ENCODE data around the gene TANK. TPM values are rescaled to one million over a fixed set of nuclear protein-coding genes. Genes with fewer than 3 reads are reported as not detected.

Gene TANK
- total and polyA plus RNA-seq, 2 of the 13 experiments (the other 11 are each of a cell fraction or from before 2014, with no cell fraction given) = 66.9 to 96.1 TPM

DNA sequence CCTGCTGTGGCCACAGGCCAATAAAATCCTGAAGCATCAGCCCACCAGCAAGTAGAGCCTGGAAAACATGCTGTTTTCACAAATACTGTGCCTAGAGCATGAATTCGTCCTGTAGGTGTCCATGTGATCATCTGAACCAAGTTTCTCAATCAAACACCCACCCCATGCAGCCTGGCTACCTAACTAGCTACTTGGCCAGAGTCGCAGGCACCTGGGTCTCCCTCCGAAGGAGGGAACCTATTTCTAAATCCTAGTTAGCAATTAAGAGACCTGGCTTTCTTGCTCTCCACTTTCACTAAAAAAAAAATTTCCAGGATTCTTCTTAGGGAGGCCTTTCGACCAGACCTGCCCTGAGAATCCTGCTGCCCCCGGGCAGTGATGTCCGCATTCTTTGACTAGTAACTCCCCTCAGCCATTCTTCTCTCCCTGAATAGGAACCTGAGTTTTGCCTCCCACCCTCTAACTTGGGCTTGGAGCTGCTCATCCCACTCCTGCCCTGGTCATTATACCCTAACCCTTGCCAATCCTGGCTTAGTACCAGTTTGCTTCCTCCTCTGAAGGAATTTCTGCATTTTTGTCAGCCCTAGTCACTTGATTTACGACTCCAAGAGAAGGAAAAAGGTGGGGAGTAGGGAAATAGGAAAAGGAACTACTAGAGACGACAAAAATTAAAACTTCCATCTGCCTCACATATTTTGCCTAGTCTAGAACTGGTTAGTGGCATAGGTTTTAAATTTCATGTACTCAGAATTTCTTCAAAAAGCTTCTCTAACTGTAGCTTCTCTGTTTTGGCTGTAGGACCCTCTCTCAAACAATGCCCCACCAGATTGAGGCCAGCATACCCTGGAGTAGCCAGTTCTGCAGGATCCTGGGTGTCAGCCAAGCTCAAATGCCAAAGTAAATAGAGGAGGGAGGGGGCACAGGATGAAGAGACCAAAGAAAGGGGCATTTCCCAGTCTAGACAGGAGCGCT, 25.4 kb upstream of the TANK start (continued):
- 0 out of 2 replicates have a peak, but pooled peaks have one; percentile 35 for TF ChIP-seq PHF21A (CRISPR knock-in tag; IDR thresholded peaks at IDR 0.05)
- peak; percentile 63 for TF ChIP-seq GATAD2A (CRISPR knock-in tag; IDR thresholded peaks at IDR 0.05)
- TF ChIP-seq, protein P1, sequence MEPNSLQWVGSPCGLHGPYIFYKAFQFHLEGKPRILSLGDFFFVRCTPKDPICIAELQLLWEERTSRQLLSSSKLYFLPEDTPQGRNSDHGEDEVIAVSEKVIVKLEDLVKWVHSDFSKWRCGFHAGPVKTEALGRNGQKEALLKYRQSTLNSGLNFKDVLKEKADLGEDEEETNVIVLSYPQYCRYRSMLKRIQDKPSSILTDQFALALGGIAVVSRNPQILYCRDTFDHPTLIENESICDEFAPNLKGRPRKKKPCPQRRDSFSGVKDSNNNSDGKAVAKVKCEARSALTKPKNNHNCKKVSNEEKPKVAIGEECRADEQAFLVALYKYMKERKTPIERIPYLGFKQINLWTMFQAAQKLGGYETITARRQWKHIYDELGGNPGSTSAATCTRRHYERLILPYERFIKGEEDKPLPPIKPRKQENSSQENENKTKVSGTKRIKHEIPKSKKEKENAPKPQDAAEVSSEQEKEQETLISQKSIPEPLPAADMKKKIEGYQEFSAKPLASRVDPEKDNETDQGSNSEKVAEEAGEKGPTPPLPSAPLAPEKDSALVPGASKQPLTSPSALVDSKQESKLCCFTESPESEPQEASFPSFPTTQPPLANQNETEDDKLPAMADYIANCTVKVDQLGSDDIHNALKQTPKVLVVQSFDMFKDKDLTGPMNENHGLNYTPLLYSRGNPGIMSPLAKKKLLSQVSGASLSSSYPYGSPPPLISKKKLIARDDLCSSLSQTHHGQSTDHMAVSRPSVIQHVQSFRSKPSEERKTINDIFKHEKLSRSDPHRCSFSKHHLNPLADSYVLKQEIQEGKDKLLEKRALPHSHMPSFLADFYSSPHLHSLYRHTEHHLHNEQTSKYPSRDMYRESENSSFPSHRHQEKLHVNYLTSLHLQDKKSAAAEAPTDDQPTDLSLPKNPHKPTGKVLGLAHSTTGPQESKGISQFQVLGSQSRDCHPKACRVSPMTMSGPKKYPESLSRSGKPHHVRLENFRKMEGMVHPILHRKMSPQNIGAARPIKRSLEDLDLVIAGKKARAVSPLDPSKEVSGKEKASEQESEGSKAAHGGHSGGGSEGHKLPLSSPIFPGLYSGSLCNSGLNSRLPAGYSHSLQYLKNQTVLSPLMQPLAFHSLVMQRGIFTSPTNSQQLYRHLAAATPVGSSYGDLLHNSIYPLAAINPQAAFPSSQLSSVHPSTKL (CRISPR knock-in tag; IDR thresholded peaks at IDR 0.05) = peak; percentile 53
- peak; percentile 36; the same call in 1 of the 2 replicates for TF ChIP-seq ZSCAN9 (CRISPR knock-in tag; IDR thresholded peaks at IDR 0.05; ENCODE audit: borderline replicate concordance)
- TF ChIP-seq, protein P2, sequence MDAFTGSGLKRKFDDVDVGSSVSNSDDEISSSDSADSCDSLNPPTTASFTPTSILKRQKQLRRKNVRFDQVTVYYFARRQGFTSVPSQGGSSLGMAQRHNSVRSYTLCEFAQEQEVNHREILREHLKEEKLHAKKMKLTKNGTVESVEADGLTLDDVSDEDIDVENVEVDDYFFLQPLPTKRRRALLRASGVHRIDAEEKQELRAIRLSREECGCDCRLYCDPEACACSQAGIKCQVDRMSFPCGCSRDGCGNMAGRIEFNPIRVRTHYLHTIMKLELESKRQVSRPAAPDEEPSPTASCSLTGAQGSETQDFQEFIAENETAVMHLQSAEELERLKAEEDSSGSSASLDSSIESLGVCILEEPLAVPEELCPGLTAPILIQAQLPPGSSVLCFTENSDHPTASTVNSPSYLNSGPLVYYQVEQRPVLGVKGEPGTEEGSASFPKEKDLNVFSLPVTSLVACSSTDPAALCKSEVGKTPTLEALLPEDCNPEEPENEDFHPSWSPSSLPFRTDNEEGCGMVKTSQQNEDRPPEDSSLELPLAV (CRISPR knock-in tag; conservative IDR thresholded peaks at IDR 0.05; ENCODE audit: low read depth) = no peak
- no peak for TF ChIP-seq ZNF761 (CRISPR knock-in tag; conservative IDR thresholded peaks at IDR 0.05)
- TF ChIP-seq PAXIP1 (CRISPR knock-in tag; conservative IDR thresholded peaks at IDR 0.05) = peak; percentile 42
- TF ChIP-seq MZF1 (CRISPR knock-in tag; IDR thresholded peaks at IDR 0.05; ENCODE audit: borderline replicate concordance) = no peak
- no peak for TF ChIP-seq ZFP37 (CRISPR knock-in tag; IDR thresholded peaks at IDR 0.05; ENCODE audit: borderline replicate concordance)
- TF ChIP-seq ZNF619 (CRISPR knock-in tag; IDR thresholded peaks at IDR 0.05) = 0 out of 2 replicates have a peak, but pooled peaks have one; percentile 43
- peak; percentile 56 for TF ChIP-seq XRCC5 (optimal IDR thresholded peaks at IDR 0.05; ENCODE audit: low read length)
- TF ChIP-seq TFE3 (CRISPR knock-in tag; IDR thresholded peaks at IDR 0.05) = no peak
- 0 out of 2 replicates have a peak, but pooled peaks have one; percentile 18 for TF ChIP-seq MED1 (CRISPR knock-in tag; IDR thresholded peaks at IDR 0.05)
- peak in 1 of 2 experiments; percentile 44; a peak in 1 of 4 replicates for TF ChIP-seq EP300 (IDR thresholded peaks at IDR 0.05; ENCODE audit: low read depth in 2 of 2, low read length in 2 of 2)
- TF ChIP-seq EP300 (CRISPR knock-in tag; IDR thresholded peaks at IDR 0.05; ENCODE audit: borderline replicate concordance) = no peak
- TF ChIP-seq SOX6 (IDR thresholded peaks at IDR 0.05) = no peak
- peak; percentile 38; the same call in 1 of the 2 replicates for TF ChIP-seq SOX6 (CRISPR knock-in tag; IDR thresholded peaks at IDR 0.05)

Data from HepG2 (cell line).